Peyer's patch (tissue), 4 donors: ENCODE measurements around the gene UGT1A10. TPM values are rescaled to one million over a fixed set of nuclear protein-coding genes. Genes with fewer than 3 reads are reported as not detected.
A peak's percentile ranks its signal among the peaks of the same experiment; 100 is the strongest.

ENCODE experiments used
- DNase-seq, 3 donors: peaks; one replicate each; pipeline ENCODE4 v3.0.0-alpha.2; 2017 to 2019
- H3K27ac ChIP-seq, 4 donors: fragments of 200-600 bp; sonication (generic); one replicate each; pipeline ENCODE4 v1.5.1; 2016 to 2019
- H3K27me3 ChIP-seq, 2 donors: fragments of 200-600 bp; sonication (generic); one replicate each; pipeline ENCODE4 v1.5.1; 2019
- H3K36me3 ChIP-seq, 3 donors: fragments of 200-600 bp; sonication (generic); one replicate each; pipeline ENCODE4 v1.5.1; 2016 to 2019
- H3K4me1 ChIP-seq, 4 donors: fragments of 200-600 bp; sonication (generic); one replicate each; pipeline ENCODE4 v1.5.1; 2016 to 2019
- H3K4me3 ChIP-seq, 4 donors: fragments of 200-600 bp; sonication (generic); 1 replicate in 3 of 4; 2 replicates in 1 of 4; pipeline ENCODE4 v1.5.1; 2016 to 2019; ENCODE audit warnings: mild to moderate bottlenecking in 1 of 4
- H3K9me3 ChIP-seq, 4 donors: fragments of 200-600 bp; sonication (generic); one replicate each; pipeline ENCODE4 v1.5.1; 2016 to 2019; ENCODE audit warnings: mild to moderate bottlenecking in 1 of 4
- POLR2A ChIP-seq, 2 donors: fragments of 450-650 bp; IDR thresholded peaks; one replicate each; pipeline ENCODE4 v1.5.1; 2017; ENCODE audit warnings: antibody characterized with exemption in 2 of 2, mild to moderate bottlenecking in 2 of 2, moderate library complexity in 2 of 2
- total RNA-seq, 4 donors: library from RNA; depleted of rRNA; stranded (reverse); fragments of >200 nt; gene quantifications; one replicate each; pipeline ENCODE4 v1.1.0, GENCODE V29; 2016
- TF ChIP-seq, protein P1 (sequence below), 6 experiments: fragments of 450-650 bp in 4 of 6; fragments of 200-600 bp in 2 of 6; sonication (generic) in 1 of 6; IDR thresholded peaks; one replicate each; pipeline ENCODE4 v1.5.1; 2017 to 2019; ENCODE audit warnings: antibody characterized with exemption in 6 of 6, mild to moderate bottlenecking in 3 of 6, moderate library complexity in 1 of 6

UGT1A10 gene
- total RNA-seq, 4 donors from 2014 or later: 19.0 to 168 (median 71.8) TPM

DNA sequence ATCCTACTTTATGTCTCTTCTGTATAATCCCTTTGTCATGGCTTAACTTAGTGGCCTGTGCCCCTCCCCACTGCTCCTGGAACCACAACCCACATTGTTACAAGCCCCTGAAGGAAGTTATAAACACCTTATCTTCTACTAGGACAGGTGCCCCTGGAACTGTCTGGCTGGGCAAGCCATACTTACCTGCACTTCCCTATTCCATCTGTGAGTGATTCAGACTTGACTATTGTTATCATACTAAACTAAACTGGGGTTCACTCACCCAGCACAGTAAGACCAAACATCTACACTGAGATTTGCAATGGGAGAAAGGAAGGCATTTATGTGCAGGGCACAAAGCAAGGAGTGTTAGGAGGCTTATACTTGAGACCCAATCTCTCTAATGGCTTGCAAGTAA is 52.8 kb downstream of the UGT1A10 start:
- DNase-seq: no peak
- no peak for TF ChIP-seq POLR2A (IDR thresholded peaks at IDR 0.05)
- TF ChIP-seq, protein P1, sequence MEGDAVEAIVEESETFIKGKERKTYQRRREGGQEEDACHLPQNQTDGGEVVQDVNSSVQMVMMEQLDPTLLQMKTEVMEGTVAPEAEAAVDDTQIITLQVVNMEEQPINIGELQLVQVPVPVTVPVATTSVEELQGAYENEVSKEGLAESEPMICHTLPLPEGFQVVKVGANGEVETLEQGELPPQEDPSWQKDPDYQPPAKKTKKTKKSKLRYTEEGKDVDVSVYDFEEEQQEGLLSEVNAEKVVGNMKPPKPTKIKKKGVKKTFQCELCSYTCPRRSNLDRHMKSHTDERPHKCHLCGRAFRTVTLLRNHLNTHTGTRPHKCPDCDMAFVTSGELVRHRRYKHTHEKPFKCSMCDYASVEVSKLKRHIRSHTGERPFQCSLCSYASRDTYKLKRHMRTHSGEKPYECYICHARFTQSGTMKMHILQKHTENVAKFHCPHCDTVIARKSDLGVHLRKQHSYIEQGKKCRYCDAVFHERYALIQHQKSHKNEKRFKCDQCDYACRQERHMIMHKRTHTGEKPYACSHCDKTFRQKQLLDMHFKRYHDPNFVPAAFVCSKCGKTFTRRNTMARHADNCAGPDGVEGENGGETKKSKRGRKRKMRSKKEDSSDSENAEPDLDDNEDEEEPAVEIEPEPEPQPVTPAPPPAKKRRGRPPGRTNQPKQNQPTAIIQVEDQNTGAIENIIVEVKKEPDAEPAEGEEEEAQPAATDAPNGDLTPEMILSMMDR (IDR thresholded peaks at IDR 0.05): no peak

DNA sequence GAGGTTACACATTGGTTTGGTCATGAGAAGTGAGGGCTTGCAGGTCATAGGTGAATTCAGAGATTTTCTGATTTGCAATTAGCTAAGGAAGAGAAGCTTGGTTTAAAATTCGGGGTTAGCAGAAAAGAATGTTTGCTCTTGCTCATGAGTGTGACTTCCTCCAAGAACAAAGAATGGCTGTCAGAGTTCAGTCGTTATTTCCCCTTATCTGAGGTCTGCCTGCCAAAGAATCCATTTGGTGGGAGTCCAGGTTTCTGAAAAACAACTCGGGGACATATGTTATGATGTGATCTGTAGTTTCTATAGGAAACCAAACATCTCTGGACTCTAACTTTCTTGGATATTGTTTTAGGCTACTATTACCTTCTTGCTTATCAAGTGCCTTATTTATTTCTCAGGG is 53.3 kb downstream of the UGT1A10 start:
- Histone ChIP-seq H3K4me3 (no peak overlapping the region), H3K27ac (no peak overlapping the region), H3K36me3 (no peaks in the 10 kb centered on the region), H3K9me3 (no peaks in the 10 kb centered on the region), H3K4me1 (peaks cover 0 to 35% (median 0%) of the 10 kb centered on the region in 4 donors), H3K27me3 (no peaks in the 10 kb centered on the region)
- no peak for DNase-seq
- TF ChIP-seq, protein P1 (IDR thresholded peaks at IDR 0.05): no peak
- no peak for TF ChIP-seq POLR2A (IDR thresholded peaks at IDR 0.05)

More for the DNA sequence above, 52.8 kb downstream of the UGT1A10 start:
- no peaks in the 10 kb centered on the region for H3K9me3 ChIP-seq
- no peaks in the 10 kb centered on the region for H3K36me3 ChIP-seq
- H3K27me3 ChIP-seq: no peaks in the 10 kb centered on the region
- no peak overlapping the region for H3K4me3 ChIP-seq
- H3K27ac ChIP-seq: no peak overlapping the region
- peaks cover 0 to 34% (median 0%) of the 10 kb centered on the region in 4 donors for H3K4me1 ChIP-seq

DNA sequence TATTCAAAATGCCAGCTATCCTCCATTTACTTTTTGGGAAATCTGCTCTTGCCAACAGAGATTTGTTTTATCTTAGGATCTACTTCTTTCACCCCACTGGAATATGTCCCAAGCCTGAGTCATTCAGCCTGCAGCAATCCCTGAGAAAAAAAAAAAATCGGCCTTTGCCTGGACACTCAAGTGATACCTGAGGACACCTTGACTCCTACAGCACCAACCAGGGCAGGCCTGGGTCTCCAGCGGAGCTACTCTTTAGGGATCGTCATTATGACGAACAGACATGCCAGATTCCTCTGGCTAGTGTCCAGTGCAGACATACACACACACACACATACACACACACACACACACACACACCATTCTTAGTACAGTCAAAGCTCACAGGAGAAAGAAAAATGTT is 54.2 kb downstream of the UGT1A10 start:
- no peak for TF ChIP-seq POLR2A (IDR thresholded peaks at IDR 0.05)
- TF ChIP-seq, protein P1 (IDR thresholded peaks at IDR 0.05): no peak
- no peak overlapping the region for H3K27ac ChIP-seq
- no peak for DNase-seq

DNA sequence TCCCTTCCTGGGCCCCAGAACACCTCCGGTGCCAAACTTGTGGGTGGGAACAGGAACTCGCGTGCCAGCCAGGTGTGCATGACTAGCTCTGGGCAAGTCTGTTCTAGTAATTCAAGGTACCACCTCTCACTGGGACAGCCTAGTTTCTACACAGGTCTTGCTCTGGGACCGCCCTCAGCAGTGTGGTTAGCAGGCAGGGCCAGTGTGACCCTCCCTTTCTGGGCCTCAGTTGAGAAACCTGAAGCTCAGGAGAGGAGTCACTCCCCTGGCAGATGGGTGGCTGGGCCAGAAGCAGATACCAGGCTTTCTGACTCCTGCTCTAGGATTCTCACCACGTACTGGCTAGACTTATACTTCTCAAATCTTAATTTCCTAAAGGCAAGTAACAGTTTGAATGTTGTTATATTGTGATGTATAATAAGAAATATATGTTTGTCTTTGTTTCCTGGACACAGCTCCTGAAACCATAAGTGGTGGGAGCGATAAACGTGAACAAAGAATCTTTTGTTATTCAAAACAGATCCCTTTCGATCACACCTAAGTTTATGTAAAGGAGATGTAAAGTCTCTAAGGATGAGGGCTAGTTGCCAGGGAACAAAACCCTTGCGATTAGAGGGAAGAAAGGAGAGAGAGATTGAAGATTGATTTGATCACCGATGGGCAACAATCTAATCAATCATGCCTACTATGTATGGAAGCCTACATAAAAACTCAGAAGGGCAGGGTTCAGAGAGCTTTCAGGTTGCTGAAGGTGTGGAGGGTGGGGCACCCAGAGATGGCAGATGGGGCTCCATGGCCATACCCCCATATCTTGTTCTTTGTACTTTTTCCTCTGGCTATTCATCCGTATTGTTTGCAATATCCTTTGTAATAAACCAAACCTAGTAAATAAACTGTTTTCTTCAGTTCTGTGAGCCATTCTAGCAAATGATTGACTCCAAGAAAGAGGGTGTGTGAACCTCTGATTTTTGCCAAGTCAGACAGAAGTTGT is 55.5 kb downstream of the UGT1A10 start:
- Histone ChIP-seq H3K36me3 (no peaks in the 10 kb centered on the region), H3K9me3 (no peaks in the 10 kb centered on the region), H3K4me3 (peak overlapping the region in 2 of 4 donors; percentile 23 to 43), H3K4me1 (peaks cover 0 to 31% (median 0%) of the 10 kb centered on the region in 4 donors), H3K27ac (peak overlapping the region in 3 of 4 donors; percentile 59 to 84 (median 68)), H3K27me3 (no peaks in the 10 kb centered on the region)
- no peak for TF ChIP-seq POLR2A (IDR thresholded peaks at IDR 0.05)
- TF ChIP-seq, protein P1 (IDR thresholded peaks at IDR 0.05): no peak
- peak in 2 of 3 donors; percentile 54 to 61 for DNase-seq

More for the DNA sequence above, 54.2 kb downstream of the UGT1A10 start:
- no peaks in the 10 kb centered on the region for H3K27me3 ChIP-seq
- peaks cover 0 to 31% (median 0%) of the 10 kb centered on the region in 4 donors for H3K4me1 ChIP-seq
- no peak overlapping the region for H3K4me3 ChIP-seq
- no peaks in the 10 kb centered on the region for H3K36me3 ChIP-seq
- H3K9me3 ChIP-seq: no peaks in the 10 kb centered on the region

DNA sequence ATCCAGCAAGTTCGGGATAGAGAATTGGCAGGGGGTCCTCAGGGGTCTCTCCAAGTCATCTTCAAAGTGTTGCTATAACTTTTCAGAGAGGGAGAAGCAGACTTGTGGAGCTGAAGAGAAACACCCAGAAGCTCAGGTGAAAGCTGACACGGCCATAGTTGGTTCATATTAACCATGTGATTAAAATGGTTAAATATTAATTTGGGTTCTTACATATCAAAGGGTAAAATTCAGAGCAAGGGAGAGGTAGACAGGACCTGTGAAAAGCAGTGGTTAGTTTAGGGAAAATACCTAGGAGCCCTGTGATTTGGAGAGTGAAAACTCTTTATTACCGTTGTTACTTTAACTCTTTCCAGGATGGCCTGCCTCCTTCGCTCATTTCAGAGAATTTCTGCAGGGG is 56.4 kb downstream of the UGT1A10 start, which contains the start of gene UGT1A6:
Gene UGT1A6 (plus strand): TSS at position 243 of the 400 bp plus-strand sequence. CDS start 115 bp downstream, at position 358.
- Histone ChIP-seq H3K36me3 (no peaks in the 10 kb centered on the region), H3K4me3 (peak within 1 kb of the TSS in 2 of 4 donors; percentile 23 to 43), H3K4me1 (peaks cover 0 to 31% (median 0%) of the 10 kb centered on the region in 4 donors), H3K27me3 (no peaks in the 10 kb centered on the region), H3K9me3 (no peaks in the 10 kb centered on the region), H3K27ac (peak within 1 kb of the TSS in 3 of 4 donors; percentile 59 to 84 (median 68))
- no peak for DNase-seq
- TF ChIP-seq POLR2A (IDR thresholded peaks at IDR 0.05): no peak
- TF ChIP-seq, protein P1 (IDR thresholded peaks at IDR 0.05): no peak
